ENCODE data around the gene SDK2. TPM values are rescaled to one million over a fixed set of nuclear protein-coding genes. Genes with fewer than 3 reads are reported as not detected.

SDK2 gene
- total RNA-seq, 1 donor from 2014 or later: not detected

- DNase-seq (ENCODE audit: low read depth in 2 of 2): no peak
Observed at GRCh38 chr17:73654241-73654640, 10.0 kb upstream of the SDK2 start.

- no peak for DNase-seq (ENCODE audit: low read depth in 2 of 2)
Observed at GRCh38 chr17:73653810-73654209, 9.6 kb upstream of the SDK2 start.

- DNase-seq (ENCODE audit: low read depth in 2 of 2): no peak
Observed at GRCh38 chr17:73652886-73653480, 8.7 kb upstream of the SDK2 start.

GRCh38 chr17:73650617-73651200, 6.5 kb upstream of the SDK2 start:
- DNase-seq (ENCODE audit: low read depth in 2 of 2): no peak

GRCh38 chr17:73650140-73650539, 5.9 kb upstream of the SDK2 start:
- DNase-seq (ENCODE audit: low read depth in 2 of 2): no peak

GRCh38 chr17:73648974-73649373, 4.7 kb upstream of the SDK2 start:
- no peak for DNase-seq (ENCODE audit: low read depth in 2 of 2)

- no peak for DNase-seq (ENCODE audit: low read depth in 2 of 2)
Observed at GRCh38 chr17:73648543-73648820, 4.2 kb upstream of the SDK2 start.

- DNase-seq (ENCODE audit: low read depth in 2 of 2): no peak
Observed at GRCh38 chr17:73647772-73648542, 3.7 kb upstream of the SDK2 start.

GRCh38 chr17:73647301-73647695, 3.1 kb upstream of the SDK2 start:
- DNase-seq (ENCODE audit: low read depth in 2 of 2): no peak

- no peak for DNase-seq (ENCODE audit: low read depth in 2 of 2)
Observed at GRCh38 chr17:73646409-73647300, 2.4 kb upstream of the SDK2 start.

GRCh38 chr17:73645050-73645871, 1.0 kb upstream of the SDK2 start:
- peak; percentile 10 to 39 for DNase-seq (ENCODE audit: low read depth in 2 of 2)

GRCh38 chr17:73643852-73644144, 447 bp downstream of the SDK2 start:
- DNase-seq (ENCODE audit: low read depth in 2 of 2): no peak

GRCh38 chr17:73643001-73643851, 1.0 kb downstream of the SDK2 start:
- DNase-seq (ENCODE audit: low read depth in 2 of 2): no peak

GRCh38 chr17:73642659-73643000, 1.6 kb downstream of the SDK2 start:
- DNase-seq (ENCODE audit: low read depth in 2 of 2): no peak

GRCh38 chr17:73641826-73642600, 2.2 kb downstream of the SDK2 start:
- DNase-seq (ENCODE audit: low read depth in 2 of 2): no peak

- DNase-seq (ENCODE audit: low read depth in 2 of 2): no peak
Observed at GRCh38 chr17:73640691-73641090, 3.6 kb downstream of the SDK2 start.

- DNase-seq (ENCODE audit: low read depth in 2 of 2): no peak
Observed at GRCh38 chr17:73639932-73640331, 4.3 kb downstream of the SDK2 start.

GRCh38 chr17:73639322-73639721, 4.9 kb downstream of the SDK2 start:
- no peak for DNase-seq (ENCODE audit: low read depth in 2 of 2)

- DNase-seq (ENCODE audit: low read depth in 2 of 2): no peak
Observed at GRCh38 chr17:73638556-73638955, 5.7 kb downstream of the SDK2 start.

- no peak for DNase-seq (ENCODE audit: low read depth in 2 of 2)
Observed at GRCh38 chr17:73637866-73638265, 6.4 kb downstream of the SDK2 start.
